ENCODE results near the gene RGS6. TPM values are rescaled to one million over a fixed set of nuclear protein-coding genes. Genes with fewer than 3 reads are reported as not detected.

The RGS6 gene
- total RNA-seq, 2 experiments from 2014 or later, result not detected

DNA sequence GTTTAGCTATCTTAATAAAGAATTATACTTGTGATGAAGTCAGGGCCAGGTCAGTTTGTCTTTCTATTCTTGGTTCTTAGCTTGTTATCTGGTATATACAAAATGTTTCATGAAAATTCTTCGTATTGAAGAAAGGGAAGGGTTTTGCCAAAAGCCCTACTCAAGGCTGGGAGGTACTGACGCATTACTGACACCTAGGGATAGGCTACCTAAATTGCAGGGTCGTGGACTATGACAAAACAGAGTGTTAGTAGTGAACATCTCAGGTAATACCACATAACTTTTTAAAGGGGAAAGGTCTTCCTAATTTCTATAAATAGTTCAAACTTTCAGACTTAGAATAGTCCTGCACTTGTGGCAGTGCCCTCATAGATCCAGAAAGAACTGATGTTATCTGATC is 246.3 kb downstream of the RGS6 start:
- Histone ChIP-seq H3K4me3 (ENCODE audit: low read depth, low read length, poor library complexity, severe bottlenecking) (no peak overlapping the region), H3K4me1 (ENCODE audit: insufficient read depth, low read length, poor library complexity, severe bottlenecking) (no peaks in the 10 kb centered on the region), H3K36me3 (ENCODE audit: insufficient read depth, low read length) (no peaks in the 10 kb centered on the region), H3K27ac (ENCODE audit: low read depth, low read length, poor library complexity, severe bottlenecking) (no peak overlapping the region), H4K20me1 (ENCODE audit: insufficient read depth, low read length) (no peaks in the 10 kb centered on the region), H2AFZ (ENCODE audit: low read length) (no peak overlapping the region), H3K9me2 (ENCODE audit: insufficient read depth, low read length) (no peaks in the 10 kb centered on the region), H3K79me2 (ENCODE audit: insufficient read depth, low read depth, low read length) (no peaks in the 10 kb centered on the region), H3K9me3 (ENCODE audit: low read length) (no peaks in the 10 kb centered on the region), H3K4me2 (ENCODE audit: low read length) (no peak overlapping the region)
- no peak for DNase-seq (ENCODE audit: low spot score)
- BruUV-seq (replicated peaks), result no TSS peak
- ChIA-PET CTCF (ENCODE audit: unreplicated experiment) (no interaction called here), POLR2A (no interaction called here)
- no peak for TF ChIP-seq EZH2phosphoT487 (IDR thresholded peaks at IDR 0.05; ENCODE audit: borderline replicate concordance, low read depth, low read length)
- TF ChIP-seq, protein P1, sequence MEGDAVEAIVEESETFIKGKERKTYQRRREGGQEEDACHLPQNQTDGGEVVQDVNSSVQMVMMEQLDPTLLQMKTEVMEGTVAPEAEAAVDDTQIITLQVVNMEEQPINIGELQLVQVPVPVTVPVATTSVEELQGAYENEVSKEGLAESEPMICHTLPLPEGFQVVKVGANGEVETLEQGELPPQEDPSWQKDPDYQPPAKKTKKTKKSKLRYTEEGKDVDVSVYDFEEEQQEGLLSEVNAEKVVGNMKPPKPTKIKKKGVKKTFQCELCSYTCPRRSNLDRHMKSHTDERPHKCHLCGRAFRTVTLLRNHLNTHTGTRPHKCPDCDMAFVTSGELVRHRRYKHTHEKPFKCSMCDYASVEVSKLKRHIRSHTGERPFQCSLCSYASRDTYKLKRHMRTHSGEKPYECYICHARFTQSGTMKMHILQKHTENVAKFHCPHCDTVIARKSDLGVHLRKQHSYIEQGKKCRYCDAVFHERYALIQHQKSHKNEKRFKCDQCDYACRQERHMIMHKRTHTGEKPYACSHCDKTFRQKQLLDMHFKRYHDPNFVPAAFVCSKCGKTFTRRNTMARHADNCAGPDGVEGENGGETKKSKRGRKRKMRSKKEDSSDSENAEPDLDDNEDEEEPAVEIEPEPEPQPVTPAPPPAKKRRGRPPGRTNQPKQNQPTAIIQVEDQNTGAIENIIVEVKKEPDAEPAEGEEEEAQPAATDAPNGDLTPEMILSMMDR (conservative IDR thresholded peaks at IDR 0.05; ENCODE audit: low read length), result peak; percentile 37
- intact Hi-C loops (cut with micrococcal nuclease; ENCODE audit: unreplicated experiment), result no loop called here

DNA sequence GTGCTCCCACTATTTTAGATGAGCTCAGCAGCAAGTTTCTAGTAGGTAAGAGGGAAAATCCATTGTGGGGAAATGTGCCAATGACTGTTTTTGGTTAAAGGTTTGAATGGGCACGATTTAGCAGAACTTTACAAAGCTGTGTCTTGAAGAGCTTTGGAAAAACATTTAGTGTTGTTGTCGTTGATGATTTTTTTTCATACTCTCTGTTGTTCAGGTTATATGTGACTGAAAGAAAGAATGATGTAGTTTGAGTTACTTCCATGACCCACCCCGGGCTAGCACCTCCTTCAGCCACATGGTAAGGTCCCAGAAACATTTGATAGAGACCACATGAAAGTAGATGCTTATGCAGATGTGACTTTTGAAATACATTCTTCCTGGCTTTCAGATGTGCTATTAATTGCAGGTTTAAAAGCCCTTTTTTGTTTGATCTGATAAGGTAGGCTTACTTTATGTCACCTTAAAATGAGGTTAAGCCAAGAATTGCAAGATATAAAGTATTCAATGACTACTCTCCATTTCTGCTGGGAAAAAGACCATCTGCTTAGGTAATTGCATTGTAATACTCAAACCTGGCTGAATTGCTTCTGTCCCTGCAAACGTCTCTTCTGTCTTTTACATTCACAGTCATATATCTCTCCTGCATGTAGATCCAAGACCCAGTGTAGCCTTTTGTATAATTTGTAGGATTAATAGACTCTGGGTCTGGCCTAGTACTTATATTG is 250.6 kb downstream of the RGS6 start:
- Histone ChIP-seq H3K27ac (ENCODE audit: low read depth, low read length, poor library complexity, severe bottlenecking) (no peak overlapping the region), H4K20me1 (ENCODE audit: insufficient read depth, low read length) (no peaks in the 10 kb centered on the region), H2AFZ (ENCODE audit: low read length) (no peak overlapping the region; the same call in 1 of the 2 replicates), H3K4me1 (ENCODE audit: insufficient read depth, low read length, poor library complexity, severe bottlenecking) (no peaks in the 10 kb centered on the region), H3K9me2 (ENCODE audit: insufficient read depth, low read length) (no peaks in the 10 kb centered on the region), H3K9me3 (ENCODE audit: low read length) (no peaks in the 10 kb centered on the region), H3K4me2 (ENCODE audit: low read length) (no peak overlapping the region), H3K79me2 (ENCODE audit: insufficient read depth, low read depth, low read length) (no peaks in the 10 kb centered on the region), H3K4me3 (ENCODE audit: low read depth, low read length, poor library complexity, severe bottlenecking) (no peak overlapping the region), H3K36me3 (ENCODE audit: insufficient read depth, low read length) (no peaks in the 10 kb centered on the region)
- intact Hi-C loops (cut with micrococcal nuclease; ENCODE audit: unreplicated experiment), result no loop called here
- CTCF ChIA-PET (ENCODE audit: unreplicated experiment), result no interaction called here
- TF ChIP-seq EZH2phosphoT487 (IDR thresholded peaks at IDR 0.05; ENCODE audit: borderline replicate concordance, low read depth, low read length), result no peak
- TF ChIP-seq, protein P1 (conservative IDR thresholded peaks at IDR 0.05; ENCODE audit: low read length), result no peak
- no peak for DNase-seq (ENCODE audit: low spot score)
- no TSS peak for BruUV-seq (replicated peaks)
- POLR2A ChIA-PET, result interaction anchor here (0.7 kb wide), 2 partner anchors 581 to 1620 kb away, joined by 3 to 4 read pairs; no protein-coding TSS in a partner anchor

DNA sequence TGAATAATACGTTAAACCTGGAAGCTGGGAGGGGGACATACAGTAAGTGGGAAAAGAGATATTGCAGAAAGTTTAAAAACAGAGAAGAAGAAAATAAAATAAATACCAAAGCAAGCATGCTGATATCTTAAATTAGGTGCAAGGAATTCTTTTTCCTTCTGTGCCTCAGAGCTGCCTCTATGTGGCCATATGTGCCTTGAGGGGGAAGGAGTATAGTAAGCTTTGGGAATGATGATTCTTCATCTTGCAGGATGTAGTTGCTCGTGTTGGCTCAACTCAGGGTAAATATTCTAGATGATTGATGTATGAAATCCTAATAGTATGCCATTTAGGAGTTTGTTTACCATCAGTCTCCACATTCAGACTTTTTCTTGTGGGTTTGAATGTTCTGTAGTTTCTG is 251.4 kb downstream of the RGS6 start:
- ChIA-PET CTCF (ENCODE audit: unreplicated experiment) (no interaction called here), POLR2A (no interaction called here)
- no peak for TF ChIP-seq EZH2phosphoT487 (IDR thresholded peaks at IDR 0.05; ENCODE audit: borderline replicate concordance, low read depth, low read length)
- TF ChIP-seq, protein P1 (conservative IDR thresholded peaks at IDR 0.05; ENCODE audit: low read length), result no peak

More for the DNA sequence above, 251.4 kb downstream of the RGS6 start:
- Histone ChIP-seq H3K9me3 (ENCODE audit: low read length) (no peaks in the 10 kb centered on the region), H4K20me1 (ENCODE audit: insufficient read depth, low read length) (no peaks in the 10 kb centered on the region), H3K4me3 (ENCODE audit: low read depth, low read length, poor library complexity, severe bottlenecking) (no peak overlapping the region), H3K9me2 (ENCODE audit: insufficient read depth, low read length) (no peaks in the 10 kb centered on the region), H3K4me1 (ENCODE audit: insufficient read depth, low read length, poor library complexity, severe bottlenecking) (no peaks in the 10 kb centered on the region), H3K36me3 (ENCODE audit: insufficient read depth, low read length) (no peaks in the 10 kb centered on the region), H3K4me2 (ENCODE audit: low read length) (no peak overlapping the region), H3K27ac (ENCODE audit: low read depth, low read length, poor library complexity, severe bottlenecking) (no peak overlapping the region), H2AFZ (ENCODE audit: low read length) (no peak overlapping the region), H3K79me2 (ENCODE audit: insufficient read depth, low read depth, low read length) (no peaks in the 10 kb centered on the region)
- no TSS peak for BruUV-seq (replicated peaks)
- intact Hi-C loops (cut with micrococcal nuclease; ENCODE audit: unreplicated experiment), result no loop called here
- DNase-seq (ENCODE audit: low spot score), result no peak

Data from OCI-LY7 (cell line).